ENCODE results near the gene CDHR3. TPM values are rescaled to one million over a fixed set of nuclear protein-coding genes. Genes with fewer than 3 reads are reported as not detected.

The CDHR3 gene
- total and polyA plus RNA-seq, 9 donors: 6.4 to 22.5 (median 8.9) TPM

- Histone ChIP-seq H3K9me3 (replicated peaks; ENCODE audit: control insufficient read depth, low read depth, low read length) (no peaks in the 10 kb centered on the region), H3K4me1 (ENCODE audit: control insufficient read depth, insufficient read depth, low read length) (peaks cover 26% of the 10 kb centered on the region), H3K27ac (ENCODE audit: low read length) (no peak overlapping the region), H3K36me3 (ENCODE audit: control insufficient read depth, insufficient read depth, low read length) (no peaks in the 10 kb centered on the region), H3K27me3 (ENCODE audit: control insufficient read depth, insufficient read depth, low read length) (no peaks in the 10 kb centered on the region), H3K4me3 (ENCODE audit: low read length) (no peak overlapping the region)
- DNase-seq: no peak
- WGBS (ENCODE audit: insufficient coverage): 79% methylated on average over 7 of the region's 9 CpGs
These were observed 106.6 kb downstream of the CDHR3 start for GRCh38 chr7:106069471-106070200.

GRCh38 chr7:106070201-106070551 lies 107.1 kb downstream of the CDHR3 start:
- Histone ChIP-seq H3K9me3 (replicated peaks; ENCODE audit: control insufficient read depth, low read depth, low read length) (no peaks in the 10 kb centered on the region), H3K4me1 (ENCODE audit: control insufficient read depth, insufficient read depth, low read length) (peaks cover 21% of the 10 kb centered on the region), H3K36me3 (ENCODE audit: control insufficient read depth, insufficient read depth, low read length) (no peaks in the 10 kb centered on the region), H3K27me3 (ENCODE audit: control insufficient read depth, insufficient read depth, low read length) (no peaks in the 10 kb centered on the region), H3K4me3 (ENCODE audit: low read length) (no peak overlapping the region), H3K27ac (ENCODE audit: low read length) (no peak overlapping the region)
- 94% methylated on average over 3 of the region's 5 CpGs for WGBS (ENCODE audit: insufficient coverage)
- DNase-seq: no peak

GRCh38 chr7:106070567-106071254 lies 107.6 kb downstream of the CDHR3 start:
- WGBS (ENCODE audit: insufficient coverage): 79% methylated on average over 6 of the region's 8 CpGs
- Histone ChIP-seq H3K27me3 (ENCODE audit: control insufficient read depth, insufficient read depth, low read length) (no peaks in the 10 kb centered on the region), H3K27ac (ENCODE audit: low read length) (no peak overlapping the region), H3K36me3 (ENCODE audit: control insufficient read depth, insufficient read depth, low read length) (no peaks in the 10 kb centered on the region), H3K4me3 (ENCODE audit: low read length) (no peak overlapping the region), H3K9me3 (replicated peaks; ENCODE audit: control insufficient read depth, low read depth, low read length) (no peaks in the 10 kb centered on the region), H3K4me1 (ENCODE audit: control insufficient read depth, insufficient read depth, low read length) (peaks cover 15% of the 10 kb centered on the region)
- DNase-seq: no peak

GRCh38 chr7:106071356-106071998 lies 108.4 kb downstream of the CDHR3 start:
- peak overlapping the region; percentile 56 for H3K27ac ChIP-seq (ENCODE audit: low read length)
- no peaks in the 10 kb centered on the region for H3K27me3 ChIP-seq (ENCODE audit: control insufficient read depth, insufficient read depth, low read length)
- no peaks in the 10 kb centered on the region for H3K9me3 ChIP-seq (replicated peaks; ENCODE audit: control insufficient read depth, low read depth, low read length)
- peak; percentile 35 for DNase-seq
- no peaks in the 10 kb centered on the region for H3K36me3 ChIP-seq (ENCODE audit: control insufficient read depth, insufficient read depth, low read length)
- H3K4me1 ChIP-seq (ENCODE audit: control insufficient read depth, insufficient read depth, low read length): peaks cover 13% of the 10 kb centered on the region
- H3K4me3 ChIP-seq (ENCODE audit: low read length): no peak overlapping the region
- no CpG with 5 or more reads among the region's 9 CpGs for WGBS (ENCODE audit: insufficient coverage)

- Histone ChIP-seq H3K4me3 (ENCODE audit: low read length) (no peak overlapping the region), H3K9me3 (replicated peaks; ENCODE audit: control insufficient read depth, low read depth, low read length) (no peaks in the 10 kb centered on the region), H3K27ac (ENCODE audit: low read length) (peak overlapping the region; percentile 29), H3K4me1 (ENCODE audit: control insufficient read depth, insufficient read depth, low read length) (peaks cover 13% of the 10 kb centered on the region), H3K27me3 (ENCODE audit: control insufficient read depth, insufficient read depth, low read length) (no peaks in the 10 kb centered on the region), H3K36me3 (ENCODE audit: control insufficient read depth, insufficient read depth, low read length) (no peaks in the 10 kb centered on the region)
- peak; percentile 43 for DNase-seq
- 35% methylated on average over 6 of the region's 9 CpGs for WGBS (ENCODE audit: insufficient coverage)
These were observed 109.1 kb downstream of the CDHR3 start for GRCh38 chr7:106071999-106072714.

GRCh38 chr7:106072715-106073091 lies 109.6 kb downstream of the CDHR3 start:
- Histone ChIP-seq H3K27me3 (ENCODE audit: control insufficient read depth, insufficient read depth, low read length) (no peaks in the 10 kb centered on the region), H3K9me3 (replicated peaks; ENCODE audit: control insufficient read depth, low read depth, low read length) (no peaks in the 10 kb centered on the region), H3K27ac (ENCODE audit: low read length) (no peak overlapping the region), H3K4me1 (ENCODE audit: control insufficient read depth, insufficient read depth, low read length) (peaks cover 13% of the 10 kb centered on the region), H3K36me3 (ENCODE audit: control insufficient read depth, insufficient read depth, low read length) (no peaks in the 10 kb centered on the region), H3K4me3 (ENCODE audit: low read length) (no peak overlapping the region)
- no CpG with 5 or more reads among the region's 4 CpGs for WGBS (ENCODE audit: insufficient coverage)
- DNase-seq: no peak

GRCh38 chr7:106073701-106074100 lies 110.6 kb downstream of the CDHR3 start:
- no peak for DNase-seq
- Histone ChIP-seq H3K36me3 (ENCODE audit: control insufficient read depth, insufficient read depth, low read length) (no peaks in the 10 kb centered on the region), H3K4me1 (ENCODE audit: control insufficient read depth, insufficient read depth, low read length) (peaks cover 12% of the 10 kb centered on the region), H3K4me3 (ENCODE audit: low read length) (no peak overlapping the region), H3K27me3 (ENCODE audit: control insufficient read depth, insufficient read depth, low read length) (no peaks in the 10 kb centered on the region), H3K9me3 (replicated peaks; ENCODE audit: control insufficient read depth, low read depth, low read length) (no peaks in the 10 kb centered on the region), H3K27ac (ENCODE audit: low read length) (no peak overlapping the region)
- no CpG with 5 or more reads among the region's 3 CpGs for WGBS (ENCODE audit: insufficient coverage)

GRCh38 chr7:106074257-106074656 lies 111.2 kb downstream of the CDHR3 start:
- H3K27ac ChIP-seq (ENCODE audit: low read length): no peak overlapping the region
- DNase-seq: no peak
- 77% methylated on average over 9 of the region's 9 CpGs for WGBS (ENCODE audit: insufficient coverage)

GRCh38 chr7:106075937-106076336 lies 112.9 kb downstream of the CDHR3 start:
- Histone ChIP-seq H3K27ac (ENCODE audit: low read length) (no peak overlapping the region), H3K27me3 (ENCODE audit: control insufficient read depth, insufficient read depth, low read length) (no peaks in the 10 kb centered on the region), H3K9me3 (replicated peaks; ENCODE audit: control insufficient read depth, low read depth, low read length) (no peaks in the 10 kb centered on the region), H3K4me3 (ENCODE audit: low read length) (no peak overlapping the region), H3K4me1 (ENCODE audit: control insufficient read depth, insufficient read depth, low read length) (peaks cover 7% of the 10 kb centered on the region), H3K36me3 (ENCODE audit: control insufficient read depth, insufficient read depth, low read length) (no peaks in the 10 kb centered on the region)
- DNase-seq: no peak
- WGBS (ENCODE audit: insufficient coverage): 100% methylated on average over 1 of the region's 2 CpGs

More at GRCh38 chr7:106074257-106074656, 111.2 kb downstream of the CDHR3 start:
- Histone ChIP-seq H3K9me3 (replicated peaks; ENCODE audit: control insufficient read depth, low read depth, low read length) (no peaks in the 10 kb centered on the region), H3K27me3 (ENCODE audit: control insufficient read depth, insufficient read depth, low read length) (no peaks in the 10 kb centered on the region), H3K36me3 (ENCODE audit: control insufficient read depth, insufficient read depth, low read length) (no peaks in the 10 kb centered on the region), H3K4me3 (ENCODE audit: low read length) (no peak overlapping the region), H3K4me1 (ENCODE audit: control insufficient read depth, insufficient read depth, low read length) (peaks cover 7% of the 10 kb centered on the region)

GRCh38 chr7:106076537-106076936 lies 113.5 kb downstream of the CDHR3 start:
- Histone ChIP-seq H3K36me3 (ENCODE audit: control insufficient read depth, insufficient read depth, low read length) (no peaks in the 10 kb centered on the region), H3K4me1 (ENCODE audit: control insufficient read depth, insufficient read depth, low read length) (peaks cover 7% of the 10 kb centered on the region), H3K27ac (ENCODE audit: low read length) (no peak overlapping the region), H3K9me3 (replicated peaks; ENCODE audit: control insufficient read depth, low read depth, low read length) (no peaks in the 10 kb centered on the region), H3K4me3 (ENCODE audit: low read length) (no peak overlapping the region), H3K27me3 (ENCODE audit: control insufficient read depth, insufficient read depth, low read length) (no peaks in the 10 kb centered on the region)
- WGBS (ENCODE audit: insufficient coverage): no CpG with 5 or more reads among the region's 2 CpGs
- DNase-seq: no peak

Measured in muscle of leg (tissue), 11 donors.